AG08396 (cell line): ENCODE results near the gene NDUFA8.
A peak's percentile ranks its signal among the peaks of the same experiment; 100 is the strongest.

Experiments used
- DNase-seq: peaks from one replicate; pipeline ENCODE4 v3.0.0; 2012; ENCODE audit warnings: low spot score, mixed read lengths

The NDUFA8 gene

DNA sequence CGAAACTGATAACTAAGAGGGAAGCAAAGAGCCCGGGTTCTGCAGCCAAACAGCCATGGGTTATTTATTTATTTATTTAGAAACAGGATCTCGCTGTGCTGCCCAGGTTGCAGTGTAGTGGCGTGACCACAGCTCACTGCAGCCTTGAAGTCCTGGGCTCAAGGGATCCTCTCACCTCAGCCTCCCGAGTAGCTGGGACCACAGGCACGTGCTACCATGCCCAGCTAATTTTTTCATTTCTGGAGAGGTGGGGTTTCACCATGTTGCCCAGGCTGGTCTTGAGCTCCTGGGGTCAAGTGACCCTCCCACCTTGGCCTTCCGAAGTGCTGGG lies 24.1 kb downstream of the NDUFA8 start:
- DNase-seq = no peak

DNA sequence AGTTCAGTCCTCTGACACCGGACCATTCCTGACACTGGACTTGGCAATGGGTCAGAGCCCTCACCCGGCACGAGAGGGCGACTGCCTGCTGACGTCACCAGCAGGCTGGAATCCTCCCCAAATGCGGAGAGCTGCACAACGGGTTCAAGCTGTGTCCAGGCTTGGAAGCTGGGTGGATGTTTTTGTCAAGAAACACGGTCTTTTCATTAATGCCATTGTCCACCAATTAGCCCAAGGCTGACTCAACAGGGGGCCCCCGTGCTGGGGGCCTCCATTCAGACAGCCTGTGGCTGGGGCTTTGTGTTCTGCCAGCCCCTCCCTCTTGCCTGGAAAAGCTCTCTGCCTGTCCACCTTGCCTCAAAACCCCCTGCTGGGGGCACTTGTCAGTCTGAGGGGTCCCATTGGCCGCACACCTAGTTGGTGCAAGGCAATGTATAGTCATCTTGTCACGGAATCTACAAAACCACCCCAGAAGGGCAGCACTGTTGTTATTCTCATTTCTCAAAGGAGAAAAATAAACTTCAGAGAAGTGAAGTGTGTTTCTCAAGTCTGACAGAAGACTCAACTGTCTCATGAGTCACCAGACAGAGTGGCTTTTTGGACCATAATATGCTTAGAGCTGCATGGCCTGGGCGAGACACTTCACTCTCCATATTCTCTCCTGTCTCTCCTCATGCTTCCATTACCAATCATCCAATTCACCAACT lies 24.6 kb downstream of the NDUFA8 start:
- no peak for DNase-seq

DNA sequence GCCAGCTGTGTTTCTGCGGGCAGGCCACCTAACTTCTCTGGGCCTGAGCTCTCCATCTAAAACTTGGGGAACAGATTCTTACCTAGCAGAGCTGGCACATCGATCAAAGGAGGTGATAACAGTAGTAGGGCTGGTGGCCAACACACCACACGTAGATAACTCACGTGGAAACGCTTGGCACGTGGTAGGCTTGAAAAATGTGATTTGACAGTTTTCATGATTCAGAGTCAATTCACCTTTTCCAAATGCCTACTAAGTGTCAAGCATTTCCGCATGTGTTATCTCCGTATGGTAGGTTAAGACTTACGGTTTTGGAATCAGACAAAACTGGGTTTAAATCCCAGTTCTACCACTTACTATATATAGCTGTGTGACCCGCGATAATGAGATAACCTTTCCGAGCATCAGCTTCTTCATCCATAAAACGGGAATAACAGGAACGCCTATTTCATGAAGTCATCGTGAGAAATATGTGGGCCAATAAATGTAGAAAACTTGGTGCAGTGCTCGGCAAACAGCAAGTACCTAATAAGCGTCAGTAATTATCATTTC lies 25.5 kb downstream of the NDUFA8 start:
- no peak for DNase-seq

DNA sequence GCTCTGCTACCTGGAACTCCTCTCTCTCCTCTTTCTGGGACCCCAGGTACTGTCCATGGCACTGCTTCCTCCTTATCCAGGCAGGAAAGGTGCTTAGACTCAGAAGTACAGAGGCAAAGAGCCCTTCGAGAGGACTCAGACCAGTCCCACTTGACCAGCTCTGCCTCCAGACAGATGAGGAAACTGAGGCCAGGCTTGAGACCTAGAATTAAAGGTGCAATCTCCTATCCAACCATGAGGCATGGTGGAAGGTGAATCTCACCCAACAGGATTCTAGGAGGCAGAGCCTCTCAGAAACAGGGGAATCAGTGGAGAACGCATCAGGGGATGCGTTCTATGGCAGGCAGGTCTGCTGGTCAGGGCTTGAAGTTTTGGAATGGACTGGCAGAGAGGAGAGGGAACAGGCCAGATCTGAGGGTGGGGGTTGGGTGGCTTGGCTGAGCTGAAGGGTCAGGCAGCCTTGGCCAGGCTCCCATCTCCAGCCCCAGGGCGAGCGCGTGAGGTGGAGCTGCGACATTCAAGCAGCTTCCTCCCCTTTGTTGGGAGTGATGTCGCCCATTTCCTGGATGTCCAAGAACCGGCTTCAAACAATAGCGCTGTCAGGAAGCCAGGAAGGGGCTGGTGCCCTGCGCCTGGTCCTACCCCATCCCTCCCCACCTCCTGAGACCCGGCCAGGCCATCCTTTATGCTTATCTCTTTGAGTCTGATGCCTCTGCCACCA lies 26.2 kb downstream of the NDUFA8 start:
- no peak for DNase-seq

DNA sequence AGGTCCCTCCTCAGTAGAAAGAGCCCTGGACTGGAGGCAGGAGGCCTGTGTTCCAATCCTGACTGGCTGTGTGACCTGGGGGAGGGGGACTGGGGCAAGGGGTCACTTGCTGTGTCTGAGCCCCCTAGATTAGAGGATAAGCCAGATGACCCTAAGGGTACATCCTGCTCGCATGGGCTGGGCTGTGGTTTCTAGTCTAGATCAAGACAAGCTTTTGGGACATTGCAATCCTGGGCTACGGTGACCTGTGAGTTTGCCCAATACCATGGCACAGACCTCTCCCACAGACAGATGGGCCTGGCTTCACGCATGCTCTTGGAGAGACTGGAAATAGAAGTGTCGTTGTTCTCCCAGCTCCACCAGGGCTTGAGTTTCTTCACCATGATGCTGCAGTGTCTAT lies 27.0 kb downstream of the NDUFA8 start:
- DNase-seq = no peak

DNA sequence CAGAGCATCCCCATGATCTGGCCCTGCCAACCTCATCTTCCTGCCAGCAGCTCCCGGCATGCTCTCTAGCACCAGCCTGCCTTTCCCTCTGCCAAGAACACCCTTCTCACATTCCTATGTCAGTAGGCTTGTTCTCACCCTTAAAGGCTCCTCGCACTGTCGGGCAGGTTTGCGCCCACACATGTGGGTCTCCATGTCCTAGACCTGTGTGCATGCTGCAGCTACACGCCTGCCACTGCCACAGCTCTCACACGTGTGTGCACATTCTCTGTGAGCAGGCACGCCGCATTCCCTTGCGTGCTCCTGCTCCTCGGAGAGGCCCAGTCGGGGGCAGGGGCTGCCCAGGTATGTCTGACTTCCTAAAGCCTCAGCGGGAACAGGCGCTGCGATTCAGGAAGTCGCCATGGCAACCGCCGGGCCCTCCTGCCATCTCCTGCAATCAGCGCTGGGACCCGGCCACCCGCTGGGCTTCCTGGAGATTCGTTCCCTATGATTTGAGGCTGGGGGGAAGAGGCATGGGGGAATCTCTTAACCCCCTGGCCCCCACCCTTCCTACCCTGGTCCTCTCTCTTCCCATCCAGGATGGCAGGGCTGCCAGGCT lies 28.1 kb downstream of the NDUFA8 start:
- DNase-seq = no peak

DNA sequence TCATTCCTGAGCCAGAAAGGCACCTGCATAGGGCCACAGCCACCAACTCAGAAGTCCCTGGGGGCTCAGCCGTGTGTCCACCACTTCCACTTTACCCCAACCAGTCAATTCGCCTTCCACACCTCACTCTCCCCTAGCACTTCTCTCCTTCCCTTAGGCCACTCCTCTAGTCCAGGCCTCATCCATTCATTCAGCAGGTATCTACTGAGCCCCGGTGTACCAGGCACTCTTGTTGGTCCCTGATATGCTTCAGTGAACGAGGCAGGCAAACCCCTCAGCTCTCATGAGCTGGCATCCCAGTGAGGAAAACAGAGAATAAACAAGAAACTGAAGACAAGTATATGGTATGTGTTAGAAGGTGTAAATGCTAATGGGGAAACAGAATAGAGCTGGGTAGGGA lies 28.7 kb downstream of the NDUFA8 start:
- DNase-seq = no peak

DNA sequence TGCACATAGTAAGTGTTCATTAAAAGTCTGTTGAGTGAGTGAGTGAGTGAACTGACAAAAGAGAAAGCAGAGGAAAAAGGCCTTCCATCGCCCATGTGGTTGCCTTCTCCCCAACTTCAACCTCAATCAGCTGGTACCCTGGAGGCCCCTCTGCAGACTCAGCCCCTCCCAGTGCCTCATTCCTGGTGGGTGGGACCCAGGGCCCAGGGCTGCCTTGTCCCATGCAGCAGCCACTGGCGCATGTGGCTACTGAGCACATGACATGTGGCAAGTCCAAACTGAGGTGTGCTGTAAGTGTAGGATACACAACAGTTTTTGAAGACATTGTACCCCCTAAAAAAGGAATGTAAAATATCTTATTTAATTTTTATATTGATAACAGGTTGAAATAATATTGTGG lies 29.6 kb downstream of the NDUFA8 start:
- no peak for DNase-seq

DNA sequence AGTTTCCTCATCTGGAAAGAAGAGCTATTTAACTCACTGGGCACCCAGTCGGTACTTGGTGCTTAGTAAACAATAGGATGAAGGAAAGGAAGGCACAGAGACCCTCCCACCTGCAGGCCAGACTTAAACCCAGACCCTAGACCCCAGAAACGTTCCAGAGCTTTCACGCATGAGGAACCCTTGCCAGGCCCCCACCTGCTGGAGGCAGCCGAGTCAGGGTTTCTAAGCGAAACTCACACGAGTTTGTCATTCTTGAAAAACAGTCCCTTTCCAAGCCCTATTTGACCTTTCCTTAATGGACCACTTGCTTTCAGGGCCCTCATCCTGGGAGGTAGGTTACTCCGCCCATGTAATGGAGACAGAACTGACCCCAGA lies 30.6 kb downstream of the NDUFA8 start:
- DNase-seq = no peak

DNA sequence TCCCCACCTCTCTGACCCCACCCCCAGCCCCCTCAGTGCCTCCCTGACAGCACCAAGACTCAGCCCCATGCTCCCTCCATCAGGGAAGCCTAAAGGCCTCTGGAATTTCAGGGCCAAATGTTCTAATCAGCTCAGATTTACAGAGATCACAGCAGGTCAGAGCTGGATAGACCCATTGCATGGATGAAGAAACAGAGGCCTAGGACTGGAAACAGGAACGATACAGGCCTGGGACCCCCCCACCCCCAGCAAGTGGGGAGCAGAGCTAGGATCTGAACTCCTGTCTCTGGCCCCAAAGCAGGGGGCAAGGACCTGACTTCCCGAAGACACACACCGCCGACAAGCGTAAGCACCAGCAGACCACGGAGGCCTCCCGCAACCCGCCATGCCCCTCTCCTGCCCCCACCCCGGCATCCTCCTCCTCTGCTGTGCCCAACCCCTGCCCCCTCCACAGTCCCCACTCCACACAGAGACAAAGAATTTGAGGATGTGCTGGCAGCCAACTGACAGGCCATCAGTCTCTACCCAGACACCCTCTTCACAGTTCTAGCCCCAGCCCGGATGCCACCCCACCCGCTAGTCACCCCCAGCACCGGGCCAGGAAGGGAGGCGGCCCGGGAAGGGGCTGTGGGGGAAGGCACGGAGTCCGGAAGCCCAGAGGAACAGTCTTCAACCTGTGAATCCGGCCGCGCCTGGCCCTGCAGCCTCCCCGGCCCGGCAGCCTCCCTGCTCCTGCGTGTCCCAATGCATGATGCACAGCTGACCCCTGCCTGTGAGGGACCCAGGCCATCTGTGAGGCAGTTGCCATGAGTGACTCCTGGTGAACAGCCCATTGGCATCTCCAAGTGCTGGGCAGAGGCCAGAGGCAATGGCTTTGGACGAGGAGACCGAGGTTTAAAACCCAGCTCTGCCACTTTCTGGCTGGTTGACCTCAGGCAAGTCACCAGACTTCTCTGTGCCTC lies 31.3 kb downstream of the NDUFA8 start:
- no peak for DNase-seq

DNA sequence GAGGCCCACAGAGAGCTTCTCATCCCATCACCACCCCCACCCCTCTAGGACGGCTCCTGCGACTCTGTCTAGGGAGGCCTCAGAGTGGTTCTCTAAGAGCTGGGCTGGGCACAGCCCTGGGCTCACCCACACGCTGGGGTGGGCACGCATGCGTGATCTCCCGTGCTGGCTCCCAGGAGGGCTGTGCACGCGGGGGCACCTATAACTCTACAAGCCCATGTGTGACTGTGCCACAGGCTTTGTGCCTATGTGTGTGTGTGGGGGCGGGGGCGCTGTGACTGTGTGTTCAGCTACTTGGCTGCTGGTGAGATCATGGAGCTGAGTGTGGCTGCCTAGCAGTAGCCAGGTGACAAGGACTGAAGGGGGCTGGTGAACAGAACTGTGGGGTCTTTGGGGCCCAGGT lies 32.2 kb downstream of the NDUFA8 start:
- DNase-seq = no peak

DNA sequence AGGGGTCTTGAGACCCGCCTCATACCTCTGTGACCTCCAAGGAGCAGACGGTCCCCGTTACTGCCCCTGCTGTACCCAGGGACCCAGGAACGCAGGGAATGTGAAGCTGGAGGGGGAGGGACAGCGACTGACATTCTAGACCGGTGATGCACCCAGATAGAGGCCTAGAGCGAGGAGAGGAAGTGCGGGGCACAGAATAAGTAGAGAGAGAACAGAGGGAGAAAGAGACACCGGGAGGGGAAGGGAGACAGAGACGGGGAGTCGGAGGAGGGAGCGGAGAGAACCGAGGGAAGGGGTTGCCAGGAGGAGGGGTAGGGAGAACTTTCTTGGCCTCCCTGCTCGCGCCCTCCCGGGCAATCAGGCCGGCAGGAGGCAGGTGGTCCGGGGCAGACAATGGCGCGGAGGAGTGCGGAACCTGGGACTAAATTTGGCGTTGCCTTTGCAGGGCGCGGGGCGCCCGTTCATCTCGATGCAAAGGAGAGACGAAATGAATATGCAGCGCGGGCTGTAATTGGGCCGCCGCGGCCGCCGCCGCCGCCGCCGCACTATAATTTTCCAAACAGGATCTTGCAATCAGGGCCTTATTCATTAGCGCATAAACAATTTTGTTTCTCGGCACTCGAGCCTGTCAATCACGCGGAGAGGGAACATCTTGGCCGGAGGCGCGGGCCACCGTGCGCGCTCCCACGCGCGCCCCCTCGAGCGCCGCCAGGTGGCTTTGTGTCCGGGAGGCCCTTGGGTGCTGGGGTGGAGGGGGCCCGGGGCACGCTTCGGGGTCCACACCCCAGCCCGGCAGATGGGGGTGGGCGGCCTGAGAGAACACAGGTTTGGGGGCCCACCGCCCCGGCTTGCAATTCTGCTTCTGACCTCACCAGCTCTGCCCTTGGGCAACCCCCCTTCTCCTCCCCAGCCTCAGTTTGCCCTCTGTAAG lies 33.0 kb downstream of the NDUFA8 start:
- peak; percentile 84 for DNase-seq

DNA sequence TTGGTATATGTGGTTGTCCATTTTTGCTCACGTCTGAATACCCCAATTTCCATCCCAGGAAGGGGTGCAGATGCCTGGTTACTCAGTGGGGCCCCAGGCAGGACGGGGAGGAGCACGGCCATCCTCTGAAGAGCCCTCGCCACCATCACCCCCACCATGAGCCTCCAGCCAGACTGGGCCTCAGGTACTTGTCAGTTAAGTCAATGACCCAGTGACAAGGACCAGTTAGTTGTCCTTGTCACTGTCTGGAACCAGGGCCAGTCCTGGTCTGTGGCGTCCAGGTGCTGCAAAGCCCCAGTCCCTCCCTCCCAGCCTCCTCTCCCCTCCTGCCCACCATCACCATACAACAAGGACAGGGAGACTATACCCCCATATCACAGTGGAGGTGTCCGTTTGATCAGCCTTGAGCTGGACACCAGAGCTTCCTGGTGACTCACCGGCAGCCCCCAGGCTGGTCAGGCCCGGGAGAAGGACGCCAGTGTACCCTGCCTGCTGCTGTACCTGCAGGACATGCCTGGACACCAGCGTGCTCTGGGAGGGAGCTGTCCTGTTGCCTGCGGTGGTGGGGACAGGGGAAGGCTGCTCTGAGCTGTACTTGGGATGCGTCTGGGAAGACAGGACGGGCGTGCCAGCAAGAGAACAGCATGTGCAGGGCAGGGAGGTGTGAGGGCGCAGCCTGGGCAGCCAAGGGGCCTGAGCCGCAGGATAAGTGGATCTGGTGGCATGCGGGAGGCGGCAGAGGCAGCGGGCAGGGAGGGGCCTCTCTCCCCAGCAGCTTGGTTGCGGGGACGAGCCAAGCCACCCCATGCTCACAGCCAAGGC lies 33.9 kb downstream of the NDUFA8 start:
- DNase-seq = peak; percentile 39

DNA sequence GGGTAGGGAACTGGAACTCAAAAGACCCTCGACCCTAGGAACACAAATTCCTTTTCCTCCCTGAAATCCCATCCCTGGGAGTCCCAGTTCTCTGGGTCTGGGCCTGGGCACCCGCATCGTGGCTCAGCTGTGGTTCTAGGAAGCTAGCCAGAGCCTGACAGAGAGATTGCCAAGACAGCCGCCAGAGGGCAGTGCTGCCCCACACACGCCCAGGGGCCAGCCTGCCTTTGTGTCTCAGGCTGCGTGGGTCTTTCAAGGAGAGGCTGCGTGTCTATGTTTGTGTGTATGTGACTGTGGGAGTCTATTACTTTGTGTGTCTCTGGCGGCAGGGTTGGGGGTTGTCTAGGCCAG lies 34.4 kb downstream of the NDUFA8 start:
- peak; percentile 91 for DNase-seq

DNA sequence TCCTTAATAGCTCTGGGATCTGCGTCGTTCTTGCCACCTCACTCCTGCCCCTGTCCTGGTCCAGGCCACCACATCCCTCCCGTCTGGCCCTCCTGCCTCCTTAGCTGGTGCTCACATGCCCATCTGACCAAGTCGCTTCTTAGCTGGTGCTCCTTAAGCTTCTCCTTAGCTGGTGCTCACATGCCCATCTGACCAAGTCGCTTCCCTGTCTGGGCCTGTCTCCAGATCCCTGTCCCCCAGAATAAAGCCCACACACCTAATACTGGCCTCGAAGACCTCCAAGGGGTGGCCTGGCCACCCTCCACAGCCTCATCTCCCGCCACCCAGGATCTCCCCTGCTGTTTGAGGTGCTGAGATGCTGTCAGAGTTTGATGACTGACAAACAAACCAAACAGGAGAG lies 35.1 kb downstream of the NDUFA8 start:
- no peak for DNase-seq

DNA sequence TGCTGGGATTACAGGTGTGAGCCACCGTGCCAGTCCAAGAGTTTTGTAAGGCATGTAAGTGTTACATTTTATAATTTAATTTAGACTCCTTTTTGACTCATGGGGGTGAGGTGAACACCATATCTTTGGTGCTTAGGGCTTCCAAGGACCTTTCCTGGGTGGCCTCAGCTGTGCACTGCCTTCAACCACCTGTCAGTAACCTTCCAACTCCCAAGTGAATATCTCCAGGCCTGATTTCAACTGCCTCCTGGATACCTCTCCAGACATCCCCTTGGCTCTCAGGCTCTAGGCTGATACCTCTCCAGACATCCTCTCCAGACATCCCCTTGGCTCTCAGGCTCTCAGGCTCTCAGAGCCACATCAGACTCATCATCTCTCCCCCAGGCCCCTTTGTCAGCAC lies 35.5 kb downstream of the NDUFA8 start:
- DNase-seq = no peak

DNA sequence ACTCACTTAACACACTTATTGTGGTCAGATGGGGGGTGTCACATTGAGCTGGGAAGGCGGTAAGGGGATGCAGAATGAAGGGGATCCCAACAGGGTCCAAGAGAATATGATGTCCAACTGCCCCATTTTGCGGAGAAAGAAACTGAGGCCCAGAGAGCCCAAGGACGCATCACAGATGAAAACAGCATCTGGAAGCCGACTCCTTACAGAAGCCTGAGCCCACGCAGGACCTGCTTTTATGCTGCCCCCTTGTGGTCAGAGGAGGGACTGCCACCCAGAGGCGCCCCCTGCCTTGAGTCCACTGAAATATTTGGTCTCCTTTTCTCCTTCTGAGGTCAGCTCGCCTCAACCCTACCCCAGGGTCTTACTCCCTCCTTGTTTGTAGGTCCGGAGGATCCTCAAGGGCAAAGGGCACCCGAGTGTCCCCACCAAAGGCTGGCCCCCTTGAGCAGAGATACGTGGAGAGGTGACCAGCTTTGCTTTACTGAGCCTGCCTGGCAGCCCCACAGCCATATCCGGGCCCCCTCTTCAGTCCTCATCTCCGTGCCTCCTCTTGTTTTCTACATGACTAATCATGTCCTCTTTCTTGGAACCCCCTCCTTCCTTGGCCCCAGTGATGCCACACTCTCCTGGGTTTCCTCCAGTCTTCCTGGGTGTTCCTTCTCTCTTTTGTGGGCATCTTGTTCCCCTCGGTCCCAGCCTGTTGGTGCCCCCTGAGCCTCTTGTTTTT lies 36.5 kb downstream of the NDUFA8 start:
- peak; percentile 88 for DNase-seq

DNA sequence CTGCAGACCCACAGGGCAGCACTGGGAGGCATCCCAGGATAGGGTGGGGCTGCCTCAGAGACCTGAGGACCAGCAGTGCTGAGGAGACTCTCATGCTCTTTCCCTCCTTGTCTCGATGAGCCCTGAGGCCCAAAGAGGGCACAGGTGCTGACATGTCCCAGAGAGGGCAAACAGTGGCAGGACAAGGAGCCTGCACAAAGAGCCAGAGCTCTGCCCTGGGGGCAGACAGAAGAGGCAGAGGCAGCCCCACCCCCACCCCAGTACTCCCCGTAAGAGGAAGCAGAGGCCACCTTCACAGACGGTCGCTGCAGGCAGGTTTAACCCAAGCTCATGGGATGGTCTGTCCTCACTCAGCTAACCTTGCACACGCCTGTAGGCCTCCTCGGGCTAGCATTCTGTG lies 37.1 kb downstream of the NDUFA8 start:
- no peak for DNase-seq

DNA sequence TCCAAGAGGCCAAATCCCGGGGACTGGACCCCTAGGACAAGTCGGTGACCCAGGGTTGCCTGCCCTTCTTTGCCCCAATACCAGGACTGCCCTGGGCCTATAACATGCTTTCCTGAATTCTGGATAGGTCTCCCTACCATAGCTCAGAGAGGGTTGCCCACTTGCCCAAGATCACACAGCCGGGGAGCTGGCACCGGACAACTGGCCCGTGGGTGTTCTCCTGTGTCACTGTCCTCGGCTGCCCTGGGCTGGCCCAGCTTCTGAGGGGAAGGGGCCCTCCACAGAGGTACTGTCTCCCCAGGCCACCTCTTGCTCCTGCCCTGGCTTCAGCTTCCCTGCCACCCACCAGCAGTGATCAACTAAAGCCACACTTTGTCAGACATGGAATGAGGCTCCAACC lies 37.6 kb downstream of the NDUFA8 start:
- no peak for DNase-seq

DNA sequence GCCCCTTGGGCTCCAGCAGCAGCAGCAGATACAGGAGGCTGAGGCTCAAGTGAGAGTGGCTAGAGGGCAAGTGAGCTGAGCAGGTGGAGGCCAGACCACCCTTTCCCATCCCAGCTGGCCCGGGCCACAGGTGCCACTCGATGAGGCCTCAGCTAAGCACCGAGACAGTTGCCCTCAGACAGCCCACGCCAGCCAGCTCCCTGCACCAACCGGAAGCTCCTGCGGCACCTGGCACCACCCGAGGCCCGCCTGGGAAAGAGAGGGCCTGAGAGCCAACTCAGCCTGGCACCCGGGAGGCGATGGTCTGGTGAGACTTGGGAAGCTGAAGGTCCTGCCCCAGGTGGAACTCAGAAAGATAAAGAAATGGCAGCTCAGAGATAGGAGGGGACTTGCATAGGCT lies 38.2 kb downstream of the NDUFA8 start:
- DNase-seq = no peak
